ENCODE measurements around the gene TENM4.

DNA sequence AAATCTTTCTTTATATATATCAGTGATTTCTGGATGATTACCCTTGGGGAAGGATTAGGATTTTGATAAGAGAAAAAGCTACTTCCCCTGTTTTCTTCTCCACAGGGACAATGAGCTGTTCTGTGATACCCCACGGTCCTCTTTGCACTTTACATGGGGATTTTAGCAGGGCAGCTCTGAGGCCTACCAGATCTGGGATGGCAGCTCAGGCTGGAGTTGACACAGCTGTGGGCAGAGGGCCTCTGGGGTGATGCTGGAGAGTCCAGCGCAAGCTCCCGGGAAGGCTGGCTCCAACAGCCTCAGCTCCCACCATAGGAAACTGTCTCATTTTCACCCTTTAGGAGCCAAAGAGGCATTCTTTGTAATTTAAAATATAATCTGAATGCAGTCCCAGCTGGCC lies 482.4 kb downstream of the TENM4 start:
- TF ChIP-seq, protein P1, sequence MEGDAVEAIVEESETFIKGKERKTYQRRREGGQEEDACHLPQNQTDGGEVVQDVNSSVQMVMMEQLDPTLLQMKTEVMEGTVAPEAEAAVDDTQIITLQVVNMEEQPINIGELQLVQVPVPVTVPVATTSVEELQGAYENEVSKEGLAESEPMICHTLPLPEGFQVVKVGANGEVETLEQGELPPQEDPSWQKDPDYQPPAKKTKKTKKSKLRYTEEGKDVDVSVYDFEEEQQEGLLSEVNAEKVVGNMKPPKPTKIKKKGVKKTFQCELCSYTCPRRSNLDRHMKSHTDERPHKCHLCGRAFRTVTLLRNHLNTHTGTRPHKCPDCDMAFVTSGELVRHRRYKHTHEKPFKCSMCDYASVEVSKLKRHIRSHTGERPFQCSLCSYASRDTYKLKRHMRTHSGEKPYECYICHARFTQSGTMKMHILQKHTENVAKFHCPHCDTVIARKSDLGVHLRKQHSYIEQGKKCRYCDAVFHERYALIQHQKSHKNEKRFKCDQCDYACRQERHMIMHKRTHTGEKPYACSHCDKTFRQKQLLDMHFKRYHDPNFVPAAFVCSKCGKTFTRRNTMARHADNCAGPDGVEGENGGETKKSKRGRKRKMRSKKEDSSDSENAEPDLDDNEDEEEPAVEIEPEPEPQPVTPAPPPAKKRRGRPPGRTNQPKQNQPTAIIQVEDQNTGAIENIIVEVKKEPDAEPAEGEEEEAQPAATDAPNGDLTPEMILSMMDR (IDR thresholded peaks at IDR 0.05 in 4 of 5, conservative IDR thresholded peaks at IDR 0.05 in 1 of 5), result no peak
- no peak for TF ChIP-seq POLR2A (IDR thresholded peaks at IDR 0.05)

Data from gastrocnemius medialis (tissue), 4 donors.